Motor neuron (in vitro differentiated cells): Measurements from ENCODE around the gene SLC36A3. TPM values are rescaled to one million over a fixed set of nuclear protein-coding genes. Genes with fewer than 3 reads are reported as not detected.

Source experiments
- total RNA-seq, 8 experiments: library from RNA; unstranded; fragments of 300-600 nt; gene quantifications; 2 replicates each; pipeline versions ENCODE4 v1.2.3 to v1.2.4, GENCODE V29; 2022

SLC36A3 gene
- total RNA-seq, 8 experiments from 2014 or later, result 0.05 to 0.40 (median 0.17) TPM; not detected in 2

Other genes with a start within 250 kb of the SLC36A3 start
- 10 to 100 TPM; 13.7 to 55.6 (median 26.9) TPM for gene TNIP1, start 222.7 kb downstream of the SLC36A3 start, total RNA-seq
- gene ANXA6, start 146.0 kb downstream of the SLC36A3 start, total RNA-seq, result 100 to 1,000 TPM in 2 of 8 experiments, 10 to 100 TPM in 6; 21.2 to 409 (median 60.1) TPM
- 10 to 100 TPM in 1 of 8 experiments, 1 to 10 TPM in 3, under 1 TPM in 4; 0.23 to 22.1 (median 1.1) TPM for gene CCDC69, start 79.7 kb downstream of the SLC36A3 start, total RNA-seq
- gene GM2A, start 50.6 kb downstream of the SLC36A3 start, total RNA-seq, result 10 to 100 TPM in 7 of 8 experiments, 1 to 10 TPM in 1; 9.2 to 18.5 (median 11.4) TPM
- gene SLC36A2, start 43.8 kb upstream of the SLC36A3 start, total RNA-seq, result under 1 TPM in 2 of 8 experiments, not detected in 6; 0.24 to 0.45 TPM
- 10 to 100 TPM in 1 of 8 experiments, 1 to 10 TPM in 7; 2.2 to 11.8 (median 6.2) TPM for gene SLC36A1, start 143.8 kb upstream of the SLC36A3 start, total RNA-seq